ENCODE results near the gene LHX8.

DNA sequence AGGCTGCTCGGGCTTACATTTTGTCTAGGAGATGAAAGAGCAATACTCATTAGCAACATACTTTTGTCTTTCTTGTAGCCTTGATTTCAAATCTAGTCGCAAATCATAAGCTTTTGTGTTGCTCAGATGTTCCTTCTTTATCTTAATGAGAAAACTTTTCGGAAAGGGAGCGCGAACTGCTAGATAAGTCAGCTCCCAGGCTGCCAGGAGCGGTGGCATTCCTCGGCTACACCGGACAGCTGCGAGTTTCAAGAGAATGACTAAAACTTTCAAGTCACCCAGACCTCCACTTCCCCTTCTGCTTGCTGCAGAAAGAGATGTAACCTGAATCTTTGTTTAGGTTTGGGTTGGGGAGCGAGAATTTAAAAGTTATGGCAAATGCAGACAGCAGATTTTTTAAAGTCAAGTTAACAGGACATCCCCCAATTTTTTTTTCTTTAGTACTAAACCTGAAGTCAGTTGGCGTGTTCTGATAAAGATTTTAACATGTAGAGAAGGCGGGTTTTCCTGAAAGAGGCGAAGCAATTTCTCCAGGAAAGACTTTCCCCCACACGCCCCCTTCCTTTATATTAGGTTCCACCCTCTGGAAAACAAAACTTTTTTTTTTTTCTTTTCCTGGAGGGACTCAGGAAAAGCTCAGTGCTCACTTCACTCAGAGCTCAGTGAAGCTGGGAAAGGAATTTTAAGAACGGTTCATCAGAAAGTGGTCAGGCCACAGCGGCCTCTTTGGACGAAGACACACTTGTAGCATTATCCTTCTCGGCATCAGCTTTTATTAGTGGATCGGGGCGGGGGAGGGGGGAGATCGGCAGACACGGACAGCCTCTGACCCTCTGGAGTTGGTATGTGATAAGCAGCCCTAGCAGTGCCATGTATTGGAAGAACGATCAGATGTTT lies at the start of gene LHX8:
- TF ChIP-seq, protein P1, sequence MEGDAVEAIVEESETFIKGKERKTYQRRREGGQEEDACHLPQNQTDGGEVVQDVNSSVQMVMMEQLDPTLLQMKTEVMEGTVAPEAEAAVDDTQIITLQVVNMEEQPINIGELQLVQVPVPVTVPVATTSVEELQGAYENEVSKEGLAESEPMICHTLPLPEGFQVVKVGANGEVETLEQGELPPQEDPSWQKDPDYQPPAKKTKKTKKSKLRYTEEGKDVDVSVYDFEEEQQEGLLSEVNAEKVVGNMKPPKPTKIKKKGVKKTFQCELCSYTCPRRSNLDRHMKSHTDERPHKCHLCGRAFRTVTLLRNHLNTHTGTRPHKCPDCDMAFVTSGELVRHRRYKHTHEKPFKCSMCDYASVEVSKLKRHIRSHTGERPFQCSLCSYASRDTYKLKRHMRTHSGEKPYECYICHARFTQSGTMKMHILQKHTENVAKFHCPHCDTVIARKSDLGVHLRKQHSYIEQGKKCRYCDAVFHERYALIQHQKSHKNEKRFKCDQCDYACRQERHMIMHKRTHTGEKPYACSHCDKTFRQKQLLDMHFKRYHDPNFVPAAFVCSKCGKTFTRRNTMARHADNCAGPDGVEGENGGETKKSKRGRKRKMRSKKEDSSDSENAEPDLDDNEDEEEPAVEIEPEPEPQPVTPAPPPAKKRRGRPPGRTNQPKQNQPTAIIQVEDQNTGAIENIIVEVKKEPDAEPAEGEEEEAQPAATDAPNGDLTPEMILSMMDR (IDR thresholded peaks at IDR 0.05), result no peak
- no peak for TF ChIP-seq POLR2A (IDR thresholded peaks at IDR 0.05)

All from lower leg skin (tissue), 3 donors.